GM21529 (cell line): Measurements from ENCODE around the gene CORO2B.

ENCODE experiments used
- ATAC-seq: cut with Tn5 transposase; IDR thresholded peaks from one replicate; pipeline ENCODE4 v1.9.1; 2021; ENCODE audit not compliant: unreplicated experiment

CORO2B gene

DNA sequence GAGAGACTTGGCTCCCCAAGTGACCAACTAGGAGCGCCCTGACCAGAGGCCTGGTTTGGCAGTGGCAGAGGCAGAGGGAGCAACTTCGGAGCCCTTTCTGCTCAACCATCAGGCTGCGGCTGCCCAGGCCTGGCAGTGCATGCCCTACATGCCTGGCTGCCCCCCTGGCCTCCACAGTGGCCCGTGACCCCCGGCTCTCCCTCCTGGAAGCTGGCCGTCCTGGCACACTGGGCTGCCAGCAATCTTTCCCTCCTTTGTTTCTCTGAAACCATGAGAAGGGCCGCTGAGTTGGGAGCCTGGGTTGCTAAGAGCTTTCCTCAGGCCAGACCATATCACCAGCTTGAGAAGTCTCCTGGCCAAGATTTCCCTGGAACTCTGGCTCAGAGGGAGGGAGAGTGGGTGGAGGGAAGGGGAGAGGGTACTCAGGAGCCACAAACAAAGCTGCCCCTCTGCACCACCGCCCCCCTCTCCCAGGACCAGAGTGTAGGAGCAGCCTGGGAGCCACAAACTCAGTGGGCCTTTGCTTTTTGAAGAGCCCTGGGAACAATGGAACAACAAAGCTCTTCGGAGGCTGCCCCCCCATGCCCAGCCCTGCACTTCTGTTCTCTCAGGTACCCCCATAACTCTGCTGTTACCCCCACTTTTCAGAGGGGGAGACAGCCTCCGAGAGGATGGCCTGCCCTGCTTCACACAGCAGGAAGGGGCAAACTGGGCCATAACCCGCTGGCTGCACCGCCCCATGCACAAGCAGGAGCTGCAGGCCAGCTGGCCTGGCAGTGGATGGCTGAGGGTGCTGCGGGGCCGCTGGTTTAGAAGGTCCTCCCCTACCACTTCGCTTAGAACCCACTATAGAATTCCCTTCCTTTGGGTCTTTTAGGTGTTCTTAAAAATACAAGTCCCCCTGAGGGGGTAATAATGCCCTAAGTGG lies 11.3 kb downstream of the CORO2B start:
- ATAC-seq = no peak

DNA sequence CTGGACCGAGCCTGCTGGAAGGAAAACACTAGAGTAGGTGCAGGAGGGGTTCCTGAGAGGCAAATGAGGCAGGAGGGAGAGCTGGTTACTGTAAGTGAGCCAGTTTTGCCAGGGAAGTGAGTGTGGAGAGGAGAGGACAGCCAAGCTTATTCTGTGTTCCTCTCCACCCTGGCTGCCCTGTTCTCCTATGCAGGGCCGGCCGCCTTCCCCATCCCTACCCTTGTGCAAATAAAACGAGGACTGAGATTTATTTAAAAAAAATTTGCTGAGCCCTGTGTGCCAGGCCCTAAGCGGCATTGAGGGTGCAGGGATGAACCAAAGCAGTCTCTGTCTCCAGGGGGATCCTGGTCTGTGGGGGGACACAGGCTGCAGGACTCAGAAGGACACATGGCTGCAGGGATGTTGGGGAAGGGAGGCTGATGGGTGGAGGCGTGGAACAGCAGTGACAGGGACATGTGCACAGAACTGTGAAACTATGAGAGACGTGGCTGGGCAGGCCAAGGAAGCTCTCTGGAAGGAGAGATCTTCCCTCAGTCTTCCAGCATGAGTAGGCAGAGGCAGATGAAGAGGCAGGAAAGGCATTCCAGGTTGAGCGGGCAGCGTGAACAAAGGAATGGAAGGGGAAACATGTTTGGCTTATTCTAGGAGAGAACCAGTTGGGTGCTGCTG lies 12.1 kb downstream of the CORO2B start:
- ATAC-seq = no peak

DNA sequence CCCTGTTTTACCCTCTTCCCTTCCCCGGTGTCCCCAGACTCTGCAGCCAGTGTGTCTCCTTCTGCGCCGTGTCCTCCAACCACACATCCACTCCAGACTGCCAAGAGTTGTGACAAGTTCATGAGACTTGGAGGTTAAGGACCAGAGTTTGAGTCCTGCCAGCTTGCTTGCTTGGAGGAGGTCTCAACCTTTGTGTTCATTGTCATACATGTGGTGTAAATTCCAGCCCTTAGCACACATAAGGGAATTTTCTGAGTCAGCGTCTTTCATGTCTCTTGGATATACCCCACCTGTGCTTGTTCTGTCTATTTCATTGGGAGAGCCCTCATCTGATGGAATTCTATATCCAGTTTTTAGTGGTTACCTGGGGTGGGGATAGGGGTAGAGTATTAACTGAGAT lies 13.3 kb downstream of the CORO2B start:
- ATAC-seq = no peak

DNA sequence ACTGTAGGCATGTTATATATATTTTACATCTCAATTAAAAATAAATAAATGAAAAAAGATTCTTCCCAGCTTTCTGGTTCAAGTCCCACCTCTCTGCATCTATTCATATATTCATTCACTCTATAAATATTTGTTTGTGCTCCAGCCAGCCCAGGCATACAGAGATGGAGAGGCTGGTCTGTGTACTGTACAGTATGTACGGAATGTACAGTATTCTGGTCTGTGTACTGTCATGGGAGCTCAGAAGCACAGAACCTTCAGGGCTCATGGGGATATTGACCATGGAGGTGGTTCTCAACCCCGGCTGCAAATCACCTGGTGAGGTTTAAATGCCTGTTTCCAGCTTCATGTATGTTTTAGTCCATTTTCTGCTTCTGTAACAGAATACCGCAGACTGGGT lies 13.8 kb downstream of the CORO2B start:
- no peak for ATAC-seq

DNA sequence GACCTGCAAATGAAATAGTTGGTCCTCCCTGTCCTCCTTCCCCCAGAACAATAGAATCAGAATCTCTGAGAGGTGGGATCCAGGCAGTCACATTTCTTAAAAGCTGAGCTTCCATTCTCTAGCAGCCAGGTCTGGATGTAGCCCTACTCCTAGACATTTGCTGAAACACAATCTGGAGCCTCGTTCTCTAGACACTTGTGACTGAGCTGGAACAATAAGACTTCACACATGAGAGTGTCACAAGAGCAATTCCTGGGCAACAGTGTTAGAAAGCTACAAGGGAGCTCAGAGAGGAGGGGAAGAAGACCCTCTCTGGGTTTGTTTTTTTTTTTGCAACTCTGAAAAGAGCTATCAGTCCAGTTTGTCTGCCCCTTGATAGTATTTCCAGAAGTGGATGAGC lies 14.5 kb downstream of the CORO2B start:
- ATAC-seq = no peak

DNA sequence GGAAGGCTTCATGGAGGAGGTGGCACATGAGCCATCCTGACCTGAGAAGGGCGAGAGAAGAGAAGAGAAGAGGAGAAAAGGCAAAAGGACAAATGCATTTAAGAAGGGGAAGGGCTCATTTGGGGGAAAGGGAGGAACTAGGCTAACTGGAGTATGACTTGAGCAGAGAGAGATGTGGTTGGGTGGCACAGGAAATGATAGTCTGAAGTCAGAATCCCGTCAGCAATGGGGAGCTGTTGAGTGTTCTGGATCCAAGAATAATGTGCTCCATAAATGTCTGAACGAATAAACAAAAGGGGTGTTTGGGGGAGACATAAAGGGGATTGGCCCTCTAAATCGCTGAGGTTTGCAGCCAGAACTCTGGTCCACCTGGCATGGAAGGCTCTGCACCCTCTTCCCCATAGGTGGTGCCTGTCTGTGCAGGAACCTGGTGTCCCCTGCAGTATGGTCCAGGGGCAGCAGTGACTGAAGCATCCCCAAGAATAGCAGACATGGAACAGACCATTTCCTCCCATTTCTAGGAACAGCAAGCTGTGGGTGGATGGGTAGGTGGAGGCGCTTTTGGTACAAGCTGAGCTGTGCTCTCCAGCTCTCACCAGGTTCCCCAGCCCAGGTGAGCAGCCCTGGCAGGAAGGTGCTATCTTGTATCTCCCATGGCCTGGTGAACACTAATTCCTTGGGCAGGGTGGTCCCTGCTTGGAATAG lies 15.2 kb downstream of the CORO2B start:
- ATAC-seq = no peak

DNA sequence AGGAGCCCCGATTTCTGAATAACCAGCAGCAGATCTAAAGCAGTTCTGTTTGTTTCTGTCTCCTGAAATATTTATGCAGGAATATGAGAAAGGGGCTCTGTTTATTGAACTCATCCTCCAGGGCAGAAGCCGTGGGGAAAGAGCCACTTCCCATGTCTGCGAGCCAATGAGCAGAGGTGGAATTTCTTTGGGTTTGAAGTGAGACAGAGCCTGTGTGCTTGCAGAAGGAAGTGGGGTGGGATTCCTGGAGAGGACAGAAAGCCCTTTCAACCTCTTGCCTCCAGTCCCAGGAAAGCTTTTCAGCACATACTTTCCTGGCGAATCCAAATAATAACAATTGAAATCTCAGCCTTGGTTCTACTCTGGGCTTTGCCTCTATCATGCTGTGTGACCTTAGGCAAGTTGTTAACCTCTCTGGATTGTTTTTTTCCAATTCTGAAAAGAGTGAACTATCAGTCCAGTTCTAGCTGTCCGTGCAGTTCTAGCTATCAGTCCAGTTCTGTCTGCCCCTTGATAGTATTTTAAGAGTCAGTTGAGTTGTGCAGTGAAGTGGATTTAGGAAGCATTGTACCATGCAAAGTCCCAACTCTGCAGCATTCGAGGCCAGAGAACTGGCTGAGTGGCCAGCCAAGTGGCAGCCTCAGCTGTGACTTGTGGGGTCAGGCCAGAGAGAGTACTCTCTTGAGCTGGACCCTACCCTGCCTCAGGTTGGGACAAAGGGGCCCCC lies 15.9 kb downstream of the CORO2B start:
- ATAC-seq = no peak

DNA sequence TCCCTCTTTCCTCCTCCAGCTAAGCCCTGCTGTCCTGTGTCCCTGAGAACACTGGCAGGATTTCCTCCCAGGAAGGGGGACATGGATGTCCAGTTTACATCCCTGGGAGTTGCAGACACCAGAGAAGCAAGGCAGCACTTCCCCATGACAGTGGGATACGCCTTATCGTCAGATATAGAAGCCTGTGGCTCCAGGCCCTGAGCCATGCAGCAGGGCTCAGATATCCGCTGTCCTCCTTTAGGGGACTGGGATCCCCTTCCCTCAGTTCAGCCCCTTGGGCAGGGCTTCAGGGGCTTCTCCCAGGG lies 16.4 kb downstream of the CORO2B start:
- no peak for ATAC-seq

DNA sequence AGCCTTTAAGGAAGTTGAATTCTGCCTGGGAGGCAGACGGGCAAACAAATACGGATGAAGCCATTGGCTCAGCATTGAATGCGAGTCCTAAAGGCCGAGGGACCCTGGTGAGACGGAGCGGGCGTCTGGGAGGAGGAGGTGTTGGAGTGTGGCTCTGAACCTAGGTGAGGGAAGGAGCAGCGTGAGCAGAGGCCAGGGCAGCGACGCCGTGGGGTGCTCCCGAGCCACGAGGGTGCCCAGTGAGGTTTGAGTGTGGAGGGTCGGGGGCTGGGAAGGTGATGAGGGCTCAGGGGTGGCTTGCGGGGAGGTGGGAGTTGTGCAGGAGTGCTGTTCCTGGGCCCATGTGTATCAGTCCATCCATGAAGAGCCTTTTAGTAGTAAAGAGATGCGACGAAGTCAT lies 17.0 kb downstream of the CORO2B start:
- ATAC-seq = no peak

DNA sequence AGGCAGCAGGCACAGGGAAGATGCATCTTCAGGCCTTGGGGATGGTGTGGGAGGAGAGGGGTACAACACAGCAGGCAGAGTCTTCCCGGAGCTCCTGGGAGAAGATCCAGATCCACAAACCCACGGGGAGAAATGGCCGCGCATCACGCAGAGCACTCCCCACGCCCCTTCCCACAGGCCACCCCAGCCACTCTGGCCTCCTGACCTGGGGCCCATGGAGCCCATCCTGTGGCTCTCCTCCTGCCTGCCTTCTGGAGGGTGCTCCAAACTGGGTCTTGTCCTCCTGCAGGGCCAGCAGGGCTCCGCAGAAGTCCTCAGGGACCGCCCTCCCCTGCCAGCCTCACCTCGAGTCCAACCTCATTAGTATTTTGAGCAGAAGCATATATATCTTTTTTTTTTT lies 17.9 kb downstream of the CORO2B start:
- ATAC-seq = no peak

DNA sequence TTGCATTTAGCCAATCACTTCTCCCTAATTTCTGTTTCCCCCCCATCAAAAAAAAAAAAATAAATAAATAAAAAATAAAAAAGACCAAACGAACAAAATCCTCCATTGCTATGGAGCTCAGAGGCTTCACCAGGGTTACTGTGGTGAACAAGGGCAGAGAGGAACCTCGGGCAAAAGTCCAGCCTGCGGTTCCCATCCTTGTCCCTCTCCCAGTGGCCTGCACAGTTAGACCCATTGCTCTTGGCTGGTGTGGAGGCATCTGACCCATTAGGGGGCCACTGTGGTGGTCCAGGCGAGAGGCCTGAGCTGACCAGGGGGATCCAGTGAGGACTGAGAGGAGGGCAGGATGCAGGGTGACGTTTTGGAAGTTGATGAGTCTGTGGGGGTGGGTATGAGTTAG lies 18.8 kb downstream of the CORO2B start:
- no peak for ATAC-seq

DNA sequence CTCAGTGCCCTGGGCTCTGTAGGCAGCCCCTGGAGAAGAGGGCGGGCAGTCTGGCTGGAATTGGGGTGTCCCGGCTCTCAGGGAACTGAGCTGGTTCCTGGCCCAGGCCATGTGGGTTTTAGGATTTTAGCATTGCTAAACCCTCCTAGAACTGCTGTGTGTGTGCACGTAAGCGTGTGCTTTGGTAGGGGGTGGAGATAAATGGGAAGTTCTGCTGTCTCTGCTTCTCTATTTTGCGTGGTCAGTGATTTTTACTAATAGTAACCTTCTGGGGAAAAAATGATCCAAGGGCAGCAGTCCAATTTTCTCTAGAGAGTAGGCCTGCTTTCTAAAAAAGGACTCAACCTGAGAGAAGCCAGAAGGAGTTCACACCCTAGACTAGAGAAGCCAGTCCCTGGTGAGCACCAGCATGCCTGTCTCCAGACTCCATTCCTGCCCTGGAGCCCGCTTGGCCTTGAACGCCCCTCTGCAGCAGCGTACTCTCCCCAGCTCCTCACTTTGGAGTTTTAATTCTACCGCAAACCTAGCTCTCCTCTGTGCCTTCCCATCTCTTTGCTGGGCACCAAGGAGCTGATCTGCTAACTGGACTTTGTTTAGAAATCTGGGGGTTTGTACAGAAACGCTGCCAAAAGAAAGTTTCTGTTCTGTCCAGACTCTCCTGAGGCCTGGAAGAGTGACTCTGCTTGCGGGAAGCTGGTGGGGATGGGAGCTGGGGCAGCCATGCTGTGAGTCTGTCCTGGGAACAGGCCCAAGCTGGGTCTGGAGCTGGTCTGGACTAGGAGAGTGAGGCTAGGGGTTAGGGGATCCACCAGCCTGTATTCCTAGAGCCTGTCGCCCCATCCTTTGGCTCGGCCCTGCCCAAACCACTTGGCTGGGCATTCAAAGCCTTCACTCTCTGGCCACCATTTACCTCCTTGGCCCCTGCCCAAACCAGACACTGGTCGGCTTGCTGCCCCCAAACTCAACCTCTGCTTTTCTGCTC lies 19.7 kb downstream of the CORO2B start:
- ATAC-seq = no peak

DNA sequence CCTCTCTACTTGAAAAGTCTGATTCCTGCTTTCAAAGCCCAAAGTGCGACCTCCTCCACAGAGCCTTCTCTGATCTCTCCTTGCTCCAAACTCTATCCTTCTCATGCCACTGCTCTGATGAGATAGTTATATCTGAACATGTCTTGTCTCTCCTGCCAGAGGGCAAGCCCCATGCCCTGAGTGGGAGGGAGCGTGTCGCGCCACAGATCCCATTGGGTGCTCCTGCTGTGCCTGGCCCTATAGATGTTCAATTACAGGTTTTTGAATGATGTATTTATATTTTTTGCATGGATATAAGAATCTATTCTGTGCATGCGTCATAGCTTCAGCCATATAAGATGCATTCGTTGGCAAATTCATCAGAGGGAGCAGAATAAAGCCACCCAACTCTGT lies 20.4 kb downstream of the CORO2B start:
- no peak for ATAC-seq

DNA sequence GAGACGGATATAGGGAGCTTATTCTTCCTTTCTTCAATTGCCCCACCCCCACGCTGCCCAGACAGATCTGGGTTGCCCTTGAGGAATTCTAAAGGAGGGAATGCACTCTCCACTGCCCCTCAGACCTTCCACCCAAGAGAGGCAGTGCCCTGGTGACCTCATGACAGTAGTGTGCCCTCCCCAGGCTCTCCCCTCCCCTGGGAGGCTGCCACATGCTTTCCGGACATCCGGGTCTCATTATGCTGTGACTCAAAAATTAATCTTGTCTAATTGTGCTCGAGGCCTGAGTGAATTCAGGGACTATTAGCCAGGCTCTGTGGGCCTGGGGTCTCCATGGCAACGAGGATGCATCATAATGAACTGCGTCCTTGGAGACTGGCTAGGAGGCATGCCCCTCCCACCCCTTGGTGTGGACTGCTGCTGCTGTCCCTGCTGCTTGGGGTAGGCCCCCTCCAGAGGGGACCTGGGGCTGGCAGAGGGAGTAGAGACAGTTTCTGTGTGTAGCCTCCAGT lies 20.8 kb downstream of the CORO2B start:
- no peak for ATAC-seq

DNA sequence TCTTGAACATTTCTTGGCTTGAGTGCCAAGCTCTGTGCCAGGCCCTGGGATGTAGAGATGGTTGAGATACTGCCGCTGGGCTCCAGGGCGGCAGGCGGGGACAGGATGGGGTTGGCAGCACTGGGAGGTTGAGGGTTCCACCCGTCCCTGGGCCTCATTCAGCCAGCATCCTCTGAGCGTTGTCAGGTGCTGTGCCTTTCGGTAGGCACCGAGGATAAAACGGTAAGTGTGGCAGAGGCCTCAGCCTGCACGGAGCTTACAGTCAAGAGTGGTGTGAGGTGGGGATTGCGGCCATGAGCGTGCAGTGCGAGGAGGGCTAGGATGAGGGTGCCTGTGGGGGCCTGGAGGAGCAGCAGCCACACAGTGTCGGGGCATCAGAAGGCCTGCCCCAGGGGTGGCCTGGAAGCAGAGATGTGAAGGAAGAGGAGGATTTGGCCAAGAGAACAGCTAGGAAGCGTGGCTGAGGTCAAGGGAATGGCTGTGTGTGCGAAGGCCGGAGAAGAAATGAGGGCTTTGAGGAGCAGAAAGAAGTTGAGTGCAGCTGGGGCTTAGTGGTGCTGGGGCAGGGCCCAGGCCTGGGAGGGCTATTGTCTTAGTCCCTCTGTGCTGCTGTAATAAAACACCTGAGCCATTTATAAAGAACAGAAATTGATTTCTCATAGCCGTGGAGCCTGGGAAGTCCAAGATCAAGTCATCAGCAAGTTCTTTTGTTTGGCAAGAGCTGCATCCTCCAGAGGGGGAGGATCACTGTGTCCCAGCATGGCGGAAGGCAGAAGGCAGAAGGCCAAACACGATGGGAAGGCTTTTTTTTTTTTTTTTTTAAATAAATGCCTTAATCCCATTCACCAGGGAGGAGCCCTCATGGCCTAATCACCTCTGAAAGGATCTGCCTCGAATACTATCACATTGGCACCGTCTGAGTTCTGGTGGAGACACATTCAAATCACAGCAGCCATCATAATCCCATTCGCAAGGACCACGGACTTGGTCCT lies 22.7 kb downstream of the CORO2B start:
- ATAC-seq = no peak

DNA sequence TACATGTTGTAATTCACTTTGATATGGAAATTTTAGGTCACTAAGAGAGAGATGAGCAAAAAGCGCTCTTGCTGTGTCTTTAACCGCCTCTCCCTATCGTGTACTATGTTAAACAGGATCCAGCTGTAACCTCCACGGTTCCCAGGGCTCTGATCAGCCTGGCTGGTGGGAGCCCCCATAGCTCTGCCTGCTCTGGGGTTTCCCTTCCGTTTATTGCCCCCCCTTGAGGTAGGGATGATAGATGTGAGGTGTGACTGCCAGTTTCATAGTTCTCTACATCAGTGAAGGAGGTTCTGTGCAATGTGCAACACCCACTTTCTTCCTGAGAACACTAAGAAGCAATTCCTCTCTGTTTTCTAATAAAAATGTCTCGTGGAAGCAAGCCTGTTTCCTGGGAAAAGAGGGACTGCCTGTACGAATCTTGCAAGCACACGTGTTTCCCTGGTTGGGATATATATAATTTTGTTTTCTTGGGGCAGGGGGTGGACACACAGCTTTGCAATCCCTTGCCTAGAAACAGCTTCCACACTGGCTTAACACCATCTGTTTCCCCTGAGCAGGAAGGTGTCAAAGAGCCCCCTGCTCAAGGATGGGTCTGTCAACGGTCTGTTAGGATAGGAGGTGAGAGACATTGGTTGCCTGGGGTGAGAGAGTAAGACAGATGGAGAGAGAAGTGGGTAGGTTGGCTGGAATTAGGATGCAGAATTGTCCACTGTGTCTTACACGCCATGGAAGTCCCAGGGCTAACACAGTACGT lies 23.8 kb downstream of the CORO2B start:
- ATAC-seq = no peak

DNA sequence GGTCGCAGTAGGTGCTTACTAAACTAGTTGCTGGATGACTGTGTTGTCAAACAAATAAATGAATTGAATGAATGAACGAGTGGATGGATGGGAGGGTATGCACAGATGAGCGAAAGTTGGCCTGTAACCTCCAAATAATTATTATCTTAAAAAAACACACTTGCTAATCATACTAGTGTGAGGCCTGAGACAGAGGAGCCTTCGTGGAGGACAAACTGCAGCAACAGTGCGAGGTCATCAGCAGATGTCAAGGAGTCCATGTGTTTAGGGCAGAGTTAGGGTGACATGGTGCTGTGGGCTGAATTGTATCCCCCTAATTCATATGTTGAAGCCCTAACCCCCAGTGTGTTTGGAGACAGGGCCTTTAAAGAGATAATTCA lies 24.4 kb downstream of the CORO2B start:
- no peak for ATAC-seq

DNA sequence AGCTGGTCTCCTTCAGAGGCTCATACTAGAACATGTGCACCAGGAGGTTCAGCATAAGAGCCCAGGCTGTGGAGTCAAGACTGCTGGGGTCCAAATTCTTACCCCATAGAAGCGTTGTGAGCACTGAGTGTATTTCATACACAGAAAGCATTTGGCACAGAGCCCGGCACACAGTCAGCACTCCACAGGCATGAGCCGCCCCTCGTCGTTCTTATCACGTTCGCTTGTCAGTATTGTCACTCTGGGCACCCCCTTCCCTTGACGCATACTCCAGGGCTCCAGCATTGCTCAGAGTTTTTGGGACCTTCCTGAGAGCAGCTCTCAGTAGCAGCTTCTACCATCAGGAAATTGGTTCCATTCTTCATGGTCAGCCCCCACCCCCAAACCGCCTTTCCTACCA lies 25.2 kb downstream of the CORO2B start:
- ATAC-seq = no peak
